OCI-LY3 (cell line): ENCODE measurements around the gene PLCB1.

ENCODE experiments used
- H2AFZ ChIP-seq: fragments of 200-600, 300-600 bp; shearing (Covaris generic); 2 replicates; pipeline ENCODE4 v1.6.0; 2014; ENCODE audit warnings: antibody characterized with exemption, low read depth, low read length
- H3K27ac ChIP-seq: fragments of 200-600, 300-600 bp; sonication (generic); 2 replicates; pipeline ENCODE4 v1.5.1; 2014; ENCODE audit warnings: mild to moderate bottlenecking, low read length, moderate library complexity, mixed read lengths
- H3K27me3 ChIP-seq: fragments of 200-600, 300-600 bp; sonication (generic); 2 replicates; pipeline ENCODE4 v1.6.1; 2014; ENCODE audit warnings: low read depth, low read length, mixed read lengths
- H3K36me3 ChIP-seq: fragments of 200-600, 300-600 bp; sonication (generic); replicated peaks from 2 replicates; pipeline ENCODE3; 2014; ENCODE audit warnings: low read depth, low read length, mixed read lengths
- H3K4me1 ChIP-seq: fragments of 300-600, 200-600 bp; sonication (generic); 2 replicates; pipeline ENCODE4 v1.6.1; 2014; ENCODE audit warnings: low read length, mixed read lengths
- H3K4me2 ChIP-seq: fragments of 200-600, 300-600 bp; sonication (generic); 2 replicates; pipeline ENCODE4 v1.6.1; 2014; ENCODE audit warnings: low read length, mixed read lengths
- H3K4me3 ChIP-seq: fragments of 300-600, 200-600 bp; sonication (generic); 2 replicates; pipeline ENCODE4 v1.5.1; 2014; ENCODE audit warnings: antibody characterized with exemption, mild to moderate bottlenecking, low read length, moderate library complexity
- H3K79me2 ChIP-seq: fragments of 300-600, 200-600 bp; shearing (Covaris generic); 2 replicates; pipeline ENCODE4 v1.6.1; 2014; ENCODE audit warnings: mild to moderate bottlenecking, low read length, mixed read lengths
- H3K9ac ChIP-seq: fragments of 300-600, 200-600 bp; shearing (Covaris generic); 2 replicates; pipeline ENCODE4 v1.6.0; 2014; ENCODE audit warnings: mild to moderate bottlenecking, low read length, moderate library complexity
- H3K9me3 ChIP-seq: fragments of 200-600, 300-600 bp; shearing (Covaris generic); 2 replicates; pipeline ENCODE4 v1.6.1; 2014; ENCODE audit warnings: low read length, mixed read lengths; ENCODE audit not compliant: insufficient read depth
- H4K20me1 ChIP-seq: fragments of 200-600, 300-600 bp; sonication (generic); 2 replicates; pipeline ENCODE4 v1.6.1; 2016; ENCODE audit warnings: low read length, mixed read lengths; ENCODE audit not compliant: insufficient read depth
- CTCF ChIP-seq: fragments of 200-600, 300-600 bp; sonication (generic); IDR thresholded peaks from 2 replicates; pipeline ENCODE4 v1.5.1; 2014; ENCODE audit warnings: antibody characterized with exemption, low read length, low read depth
- EZH2phosphoT487 ChIP-seq: fragments of 200-600 bp; shearing (Covaris generic); IDR thresholded peaks from 2 replicates; pipeline ENCODE4 v1.6.1; 2018; ENCODE audit warnings: antibody characterized with exemption, mixed run types, low read depth

PLCB1 gene

GRCh38 chr20:8366303-8366923, 234.3 kb downstream of the PLCB1 start:
- H4K20me1 ChIP-seq = no peaks in the 10 kb centered on the region
- no peak overlapping the region for H3K4me3 ChIP-seq
- H3K4me2 ChIP-seq = no peak overlapping the region
- TF ChIP-seq EZH2phosphoT487 = no peak
- TF ChIP-seq CTCF = no peak
- no peak overlapping the region for H3K9ac ChIP-seq
- no peak overlapping the region for H3K27ac ChIP-seq
- peaks cover 23% of the 10 kb centered on the region; the same call in 1 of the 2 replicates for H3K27me3 ChIP-seq
- H3K9me3 ChIP-seq = no peaks in the 10 kb centered on the region
- no peaks in the 10 kb centered on the region for H3K79me2 ChIP-seq
- no peak overlapping the region for H2AFZ ChIP-seq
- no peaks in the 10 kb centered on the region for H3K36me3 ChIP-seq
- peaks cover 8% of the 10 kb centered on the region for H3K4me1 ChIP-seq

DNA sequence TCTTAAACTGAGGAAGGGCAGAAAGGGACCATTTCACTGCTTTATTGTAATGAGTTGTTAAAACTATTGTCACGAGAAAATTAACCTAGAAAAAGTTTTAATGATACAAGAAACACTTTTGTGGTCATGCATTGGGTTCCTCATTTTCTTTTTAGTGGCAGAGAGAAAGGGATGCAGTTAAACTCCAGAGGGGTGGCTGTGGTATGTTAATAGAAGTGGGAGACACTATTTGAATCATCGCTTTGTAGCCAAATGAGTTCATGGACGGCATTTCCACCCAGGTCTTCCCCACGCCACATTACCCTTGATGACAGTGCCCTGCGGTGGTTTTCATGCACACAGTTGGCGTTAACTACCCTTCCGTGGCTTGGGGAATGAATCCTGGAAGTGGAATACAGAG, 235.6 kb downstream of the PLCB1 start:
- no peak for TF ChIP-seq CTCF
- no peak for TF ChIP-seq EZH2phosphoT487
- no peaks in the 10 kb centered on the region for H4K20me1 ChIP-seq
- H3K4me3 ChIP-seq = no peak overlapping the region
- H3K27me3 ChIP-seq = peaks cover 23% of the 10 kb centered on the region; the same call in 1 of the 2 replicates
- no peaks in the 10 kb centered on the region for H3K4me1 ChIP-seq
- no peak overlapping the region for H2AFZ ChIP-seq
- no peaks in the 10 kb centered on the region for H3K9me3 ChIP-seq
- no peak overlapping the region for H3K4me2 ChIP-seq
- no peak overlapping the region for H3K9ac ChIP-seq
- H3K36me3 ChIP-seq = no peaks in the 10 kb centered on the region
- no peak overlapping the region for H3K27ac ChIP-seq
- H3K79me2 ChIP-seq = no peaks in the 10 kb centered on the region

DNA sequence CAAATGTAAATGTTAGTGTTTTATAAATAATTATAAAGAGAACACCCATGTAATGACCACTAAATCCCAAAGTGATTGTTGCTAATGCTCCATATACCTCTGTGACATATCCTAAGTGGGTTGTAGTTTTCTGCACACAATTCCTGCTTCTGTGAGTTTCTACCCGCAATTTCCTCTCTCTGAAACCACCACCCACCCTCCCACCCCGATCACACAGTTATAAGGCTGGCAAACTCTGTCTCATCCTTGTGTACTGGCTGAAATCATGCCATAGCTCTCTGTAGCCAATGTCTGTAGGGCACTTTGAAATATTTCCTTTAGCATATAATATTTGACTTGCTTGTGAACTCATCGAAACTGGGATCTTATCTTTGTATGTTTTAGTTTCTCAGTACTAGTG, 236.6 kb downstream of the PLCB1 start:
- H3K4me3 ChIP-seq = no peak overlapping the region

DNA sequence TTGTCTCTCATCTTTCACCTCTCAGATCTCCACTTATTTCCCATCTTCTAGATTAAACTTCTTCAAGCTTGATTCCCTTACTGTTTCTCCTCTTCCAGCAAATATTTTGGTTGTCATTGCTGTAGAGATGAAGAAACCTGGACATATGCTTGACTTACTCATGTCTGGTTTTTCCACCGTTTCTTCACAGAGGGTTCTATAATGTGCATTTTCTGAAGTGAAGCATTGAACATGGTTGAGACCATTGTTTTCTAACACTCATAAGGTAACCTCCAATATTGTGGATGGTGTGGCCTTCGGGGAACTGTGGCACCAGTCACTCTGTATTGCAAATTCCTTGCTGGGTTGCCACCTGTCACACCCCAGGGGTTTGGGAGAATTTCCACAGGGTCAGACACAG, 237.2 kb downstream of the PLCB1 start:
- H3K9me3 ChIP-seq = no peaks in the 10 kb centered on the region
- no peak for TF ChIP-seq EZH2phosphoT487
- no peak for TF ChIP-seq CTCF
- no peak overlapping the region for H3K27ac ChIP-seq
- no peaks in the 10 kb centered on the region for H4K20me1 ChIP-seq
- H3K4me1 ChIP-seq = no peaks in the 10 kb centered on the region
- H3K36me3 ChIP-seq = no peaks in the 10 kb centered on the region
- no peak overlapping the region for H2AFZ ChIP-seq
- peaks cover 23% of the 10 kb centered on the region; the same call in 1 of the 2 replicates for H3K27me3 ChIP-seq
- no peak overlapping the region for H3K4me2 ChIP-seq
- no peaks in the 10 kb centered on the region for H3K79me2 ChIP-seq
- no peak overlapping the region for H3K9ac ChIP-seq
- H3K4me3 ChIP-seq = no peak overlapping the region

More for the DNA sequence above, 236.6 kb downstream of the PLCB1 start:
- TF ChIP-seq CTCF (no peak), EZH2phosphoT487 (no peak)
- peaks cover 23% of the 10 kb centered on the region; the same call in 1 of the 2 replicates for H3K27me3 ChIP-seq
- no peak overlapping the region for H3K9ac ChIP-seq
- H3K79me2 ChIP-seq = no peaks in the 10 kb centered on the region
- H4K20me1 ChIP-seq = no peaks in the 10 kb centered on the region
- no peak overlapping the region for H3K27ac ChIP-seq
- no peaks in the 10 kb centered on the region for H3K4me1 ChIP-seq
- no peak overlapping the region for H3K4me2 ChIP-seq
- H3K9me3 ChIP-seq = no peaks in the 10 kb centered on the region
- H2AFZ ChIP-seq = no peak overlapping the region
- H3K36me3 ChIP-seq = no peaks in the 10 kb centered on the region
